Measurements from ENCODE around the gene TMEM120A.
"Not testable (repeated sequence)": the region's sequence is repeated elsewhere in the genome, so short reads cannot be mapped to it uniquely, and the experiment has no call there.

TMEM120A gene

DNA sequence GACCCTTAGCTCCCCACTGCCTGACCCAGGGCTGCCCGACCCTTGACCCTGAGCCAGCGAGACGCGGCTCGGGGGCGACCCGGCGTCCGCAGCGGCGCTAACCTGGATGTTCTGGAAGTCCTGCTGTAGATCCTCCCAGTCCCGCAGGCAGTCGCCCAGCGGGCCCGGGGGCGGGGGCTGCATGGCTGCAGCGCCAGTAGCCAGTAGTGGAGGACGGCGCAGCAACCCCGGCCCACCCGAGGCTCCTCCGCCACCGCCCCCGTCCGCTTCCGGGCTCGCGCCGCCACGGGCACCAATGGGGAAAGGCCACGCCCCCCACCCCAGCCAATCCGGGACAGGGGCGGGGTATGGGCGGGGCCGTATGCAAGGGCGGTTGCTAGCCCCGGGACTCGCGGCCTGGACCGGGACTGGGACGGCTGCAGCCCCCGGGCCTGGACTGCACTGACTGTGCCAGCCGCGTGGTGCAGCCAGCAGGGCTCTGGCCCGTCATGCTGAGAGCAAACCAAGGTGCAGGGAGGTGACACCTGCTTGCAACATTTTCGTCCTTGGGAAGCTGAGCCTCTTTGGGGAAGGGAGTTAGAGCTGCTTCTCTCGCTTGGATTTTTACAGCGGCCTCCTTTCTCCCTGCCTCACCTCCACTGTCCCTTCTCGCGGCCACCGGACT is at the start of gene TMEM120A:
TMEM120A (minus strand) TSS at position 208 of the 664 bp plus-strand sequence; CDS start at position 183, 25 bp downstream.
- DNase-seq = peak; percentile 91

DNA sequence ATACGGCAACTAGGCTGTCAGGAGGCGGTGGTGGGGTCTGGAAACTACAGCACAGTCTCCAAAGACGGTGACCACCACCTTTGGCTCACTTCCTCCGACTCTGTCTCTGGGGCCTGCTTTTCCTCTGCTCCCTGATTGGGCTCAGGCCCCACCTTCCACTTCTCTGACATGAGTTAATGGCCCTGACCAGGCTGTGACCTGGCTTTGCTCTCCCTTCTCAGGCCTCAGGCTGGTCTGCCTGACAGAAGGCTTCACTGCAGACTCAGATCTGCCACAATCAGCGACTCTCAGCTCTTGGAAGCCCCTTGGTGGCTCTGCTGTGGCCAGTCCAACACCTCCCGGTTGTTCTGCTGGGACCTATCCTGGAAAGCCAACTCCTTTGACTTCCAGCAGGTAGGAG is 45.7 kb upstream of the TMEM120A start:
- DNase-seq = no peak

DNA sequence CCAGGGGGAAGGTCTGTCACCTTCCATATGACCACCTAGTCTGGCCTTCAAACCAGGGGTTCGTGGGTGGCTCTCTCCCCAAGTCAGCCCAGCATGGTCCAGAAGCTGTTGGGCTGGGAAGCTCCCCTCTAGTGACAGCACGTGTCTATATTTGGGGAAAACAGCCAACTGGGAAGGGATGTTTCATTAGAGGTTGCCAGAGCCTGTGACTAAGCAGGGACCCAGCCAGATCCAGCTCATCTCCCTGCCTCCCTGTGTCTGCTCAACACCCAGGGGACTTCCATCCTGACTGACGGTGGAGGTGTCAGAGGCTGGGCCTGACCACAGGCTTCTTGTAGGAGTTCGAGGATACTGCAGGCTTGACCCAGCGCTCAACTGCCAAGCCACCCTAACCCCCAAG is 42.9 kb upstream of the TMEM120A start:
- peak; percentile 83 for DNase-seq

DNA sequence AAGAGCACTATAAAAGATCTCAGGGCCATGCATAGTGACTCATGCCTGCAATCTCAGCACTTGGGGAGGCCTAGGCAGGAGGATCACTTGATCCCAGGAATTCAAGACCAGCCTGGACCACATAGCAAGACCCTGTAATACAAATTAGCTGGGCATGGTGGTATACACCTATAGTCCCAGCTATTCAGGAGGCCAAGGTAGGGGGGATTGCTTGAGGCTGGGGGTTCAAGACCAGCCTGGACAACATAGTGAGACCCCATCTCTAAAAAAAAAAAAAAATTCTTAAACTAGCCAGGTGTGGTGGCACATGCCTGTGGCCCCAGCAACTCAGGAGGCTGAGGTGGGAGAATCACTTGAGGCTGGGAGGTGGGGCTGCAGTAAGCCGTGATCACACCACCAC is 37.6 kb upstream of the TMEM120A start:
- DNase-seq = no peak

DNA sequence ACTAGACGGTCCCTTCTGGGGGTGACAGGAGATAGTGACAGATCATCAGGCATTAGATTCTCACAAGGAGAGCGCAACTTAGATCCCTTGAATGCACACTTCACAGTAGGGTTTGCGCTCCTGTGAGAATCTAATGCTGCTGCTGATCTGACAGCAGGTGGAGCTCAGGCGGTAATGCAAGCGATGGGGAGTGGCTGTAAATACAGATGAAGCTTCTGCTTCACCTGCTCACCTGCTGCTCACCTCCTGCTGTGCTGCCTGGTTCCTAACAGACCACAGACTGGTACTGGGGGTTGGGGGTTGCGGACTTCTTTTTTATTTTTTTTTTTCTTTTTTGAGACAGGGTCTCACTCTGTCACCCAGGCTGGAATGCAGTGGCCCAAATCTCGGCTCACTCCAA is 35.3 kb upstream of the TMEM120A start:
- DNase-seq = not testable (repeated sequence)

DNA sequence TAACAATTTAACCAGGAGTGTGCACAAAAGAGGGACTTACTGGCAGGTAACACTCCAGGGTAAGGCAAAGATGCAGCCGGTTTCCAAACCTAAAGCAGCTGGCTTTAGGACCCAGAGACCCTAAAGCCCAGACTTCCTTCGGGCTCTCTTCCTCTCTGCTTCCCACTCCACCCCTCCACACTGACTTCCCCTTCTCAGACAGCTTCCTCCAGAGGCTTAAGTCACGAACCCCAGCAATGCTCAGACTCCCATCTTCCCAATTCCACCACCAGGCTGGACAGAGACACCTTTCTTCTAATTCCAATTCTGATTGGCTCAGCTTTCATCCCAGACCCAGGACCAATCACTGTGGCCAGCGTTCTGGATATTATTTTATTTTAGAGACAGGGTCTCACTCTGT is 28.6 kb upstream of the TMEM120A start:
- no peak for DNase-seq

DNA sequence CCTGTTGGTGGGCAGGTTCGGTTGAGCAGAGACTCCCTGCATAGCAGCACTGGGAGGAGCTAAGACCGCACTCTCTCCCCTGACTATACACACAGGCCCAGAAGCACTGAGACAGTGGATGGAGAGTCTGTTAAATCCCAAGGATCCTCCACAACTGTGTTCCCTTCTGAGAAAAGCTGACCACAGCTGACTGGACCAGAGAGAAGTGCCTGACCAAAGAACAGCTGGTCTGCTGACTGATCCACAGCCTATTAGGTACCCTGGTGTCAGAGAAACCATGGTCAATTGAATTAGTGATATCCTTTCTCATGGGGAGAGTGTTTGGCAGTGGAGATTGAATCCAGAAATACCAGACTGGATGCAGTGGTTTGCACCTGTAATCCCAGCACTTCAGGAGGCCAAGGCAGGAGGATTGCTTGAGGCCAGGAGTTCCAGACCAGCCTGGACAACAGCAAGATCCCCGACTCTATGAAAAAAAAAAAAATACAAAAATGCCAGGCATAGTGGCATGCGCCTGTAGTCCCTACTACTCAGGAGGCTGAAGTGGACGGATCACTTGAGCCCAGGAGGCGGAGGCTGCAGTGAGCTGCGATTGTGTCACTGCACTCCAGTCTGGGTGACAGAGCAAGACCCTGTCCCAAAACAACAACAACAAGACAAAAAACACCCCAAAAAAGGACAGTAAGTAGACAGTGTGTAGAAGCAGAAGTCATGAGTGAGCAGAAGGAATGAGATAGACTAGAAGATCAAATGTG is 27.8 kb upstream of the TMEM120A start:
- no peak for DNase-seq

DNA sequence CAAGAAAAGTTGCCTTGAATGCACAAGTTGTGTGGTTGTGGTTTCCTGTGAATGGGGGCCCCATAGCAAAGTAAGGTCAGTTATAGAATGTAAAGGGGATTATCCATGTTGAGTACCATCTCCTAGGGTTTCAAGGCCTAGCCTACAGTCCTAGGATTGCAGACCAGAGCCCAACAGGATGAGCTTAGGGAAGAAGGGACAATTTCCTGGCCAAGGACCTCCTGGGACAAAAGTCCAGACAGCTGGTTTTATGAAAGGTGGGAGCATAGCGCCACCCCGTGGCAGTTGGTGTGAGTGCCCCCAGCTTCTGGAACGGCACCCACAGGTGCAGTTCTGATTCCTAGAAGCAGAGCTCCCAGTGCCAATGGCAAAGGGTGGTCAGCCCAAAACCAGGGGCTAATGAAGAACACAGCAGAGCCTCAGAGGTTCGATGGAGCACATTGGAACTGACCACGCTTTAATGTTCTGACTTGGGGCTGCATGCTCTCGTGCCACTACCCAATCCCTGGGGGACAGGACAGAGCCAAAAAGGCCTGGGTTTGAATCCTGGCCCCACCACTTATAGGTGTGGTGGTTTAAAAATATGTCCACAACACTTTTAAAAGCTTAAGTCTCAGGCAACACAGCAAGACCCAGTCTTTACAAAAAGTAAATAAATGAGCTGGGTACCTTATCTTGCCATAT is 25.8 kb upstream of the TMEM120A start:
- DNase-seq = peak; percentile 52

DNA sequence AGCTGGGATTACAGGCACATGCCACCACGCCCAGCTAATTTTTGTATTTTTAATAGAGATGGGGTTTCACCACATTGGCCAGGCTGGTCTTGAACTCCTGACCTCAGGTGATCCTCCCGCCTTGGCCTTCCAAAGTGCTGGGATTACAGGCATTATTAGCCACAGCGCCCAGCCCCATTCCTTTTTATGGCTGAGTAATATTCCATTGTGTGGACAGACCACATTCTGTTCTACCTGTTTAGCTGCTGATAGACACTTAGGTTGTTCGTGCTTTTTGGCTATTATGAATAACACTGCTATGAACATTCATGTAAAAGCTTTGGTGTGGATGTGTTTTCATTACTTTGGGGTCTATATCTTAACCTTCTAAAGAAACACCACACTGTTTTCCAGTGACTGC is 24.1 kb upstream of the TMEM120A start:
- not testable (repeated sequence) for DNase-seq

DNA sequence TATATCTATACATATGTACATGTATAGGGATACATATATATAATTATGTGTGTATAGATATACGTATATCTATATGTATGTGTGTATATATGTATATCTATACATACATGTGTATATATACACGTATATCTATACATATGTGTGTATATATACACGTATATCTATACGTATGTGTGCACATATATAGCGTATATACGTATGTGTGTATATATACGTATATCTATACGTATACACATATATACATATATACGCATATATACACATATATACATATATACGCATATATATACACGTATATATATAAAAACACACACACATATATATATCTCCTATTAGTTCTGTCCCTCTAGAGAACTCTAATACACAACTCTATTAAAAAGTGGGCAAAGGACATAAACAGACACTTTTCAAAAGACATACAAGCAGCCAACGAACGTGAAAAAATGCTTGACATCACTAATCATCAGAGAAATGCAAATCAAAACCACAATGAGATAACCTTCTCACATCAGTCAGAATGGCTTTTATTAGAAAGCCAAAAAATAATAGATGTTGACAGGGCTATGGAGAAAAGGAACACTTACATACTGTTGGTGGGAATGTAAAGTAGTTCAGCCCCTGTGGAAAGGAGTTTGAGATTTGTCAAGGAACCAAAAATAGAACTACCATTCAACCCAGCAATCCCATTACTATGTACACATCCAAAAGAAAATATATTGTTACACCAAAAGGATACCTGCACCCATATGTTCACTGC is 22.0 kb upstream of the TMEM120A start:
- peak; percentile 11 for DNase-seq

DNA sequence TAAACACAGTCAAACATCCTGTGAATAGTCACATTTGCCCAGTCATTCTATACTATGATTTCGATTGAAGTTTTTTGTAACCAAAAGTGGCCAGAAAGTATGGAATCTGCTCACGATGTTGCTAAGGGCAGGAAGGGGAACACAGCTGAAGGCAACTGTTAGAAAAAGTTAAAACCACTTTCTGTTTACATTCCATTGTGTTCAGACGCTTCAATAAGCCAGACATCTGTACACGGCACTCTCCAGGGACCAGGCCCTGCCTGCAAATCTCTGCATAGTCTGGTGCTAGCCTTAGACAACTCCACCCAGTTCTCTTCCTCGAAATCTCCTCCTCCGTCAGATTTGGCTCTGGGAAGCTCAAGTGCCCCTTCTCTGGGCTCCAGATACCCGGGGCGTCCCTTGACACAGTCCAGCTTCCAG is 17.1 kb upstream of the TMEM120A start:
- peak; percentile 53 for DNase-seq

DNA sequence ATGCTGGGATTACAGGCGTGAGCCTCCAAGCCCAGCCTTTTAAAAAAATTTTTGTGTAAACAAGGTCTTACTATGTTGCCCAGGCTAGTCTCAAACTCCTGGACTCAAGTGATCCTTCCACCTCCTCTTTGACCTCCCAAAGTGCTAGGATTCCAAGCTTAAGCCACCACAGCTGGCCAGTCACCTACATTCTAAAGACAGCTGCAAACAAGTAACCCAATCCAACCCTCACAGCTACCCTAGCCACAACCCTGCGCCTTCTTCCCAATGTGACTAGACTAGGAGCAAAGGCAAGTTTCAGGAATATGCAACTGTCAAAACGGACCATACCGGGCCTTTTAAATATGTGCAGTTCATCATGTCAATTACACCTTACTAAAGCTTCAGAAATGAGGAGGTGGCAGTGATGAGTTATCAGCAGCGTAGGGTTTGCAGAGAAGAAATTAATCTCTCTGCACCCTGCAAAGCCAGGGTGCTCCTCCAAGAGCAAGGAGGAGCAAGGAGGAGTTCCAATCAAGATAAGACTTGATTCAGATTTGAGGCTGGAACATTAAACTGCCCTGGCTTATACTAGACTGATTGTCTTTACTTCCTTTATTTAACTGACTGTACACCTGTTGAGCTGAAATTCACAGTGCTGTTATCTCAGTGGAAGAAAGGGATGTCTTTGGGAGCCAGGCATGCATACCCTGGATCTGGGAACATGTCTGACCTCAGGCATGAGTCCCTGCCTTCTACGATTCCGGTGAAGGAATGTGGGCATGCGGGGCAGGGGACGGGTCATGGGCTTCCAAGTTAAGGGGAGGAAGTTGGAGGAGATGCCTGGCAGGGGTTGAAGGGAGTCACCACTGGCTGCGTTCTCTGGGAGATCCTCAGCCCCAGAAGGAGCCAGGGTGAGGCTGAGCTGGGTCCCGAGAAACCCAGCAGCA is 15.5 kb upstream of the TMEM120A start:
- no peak for DNase-seq

DNA sequence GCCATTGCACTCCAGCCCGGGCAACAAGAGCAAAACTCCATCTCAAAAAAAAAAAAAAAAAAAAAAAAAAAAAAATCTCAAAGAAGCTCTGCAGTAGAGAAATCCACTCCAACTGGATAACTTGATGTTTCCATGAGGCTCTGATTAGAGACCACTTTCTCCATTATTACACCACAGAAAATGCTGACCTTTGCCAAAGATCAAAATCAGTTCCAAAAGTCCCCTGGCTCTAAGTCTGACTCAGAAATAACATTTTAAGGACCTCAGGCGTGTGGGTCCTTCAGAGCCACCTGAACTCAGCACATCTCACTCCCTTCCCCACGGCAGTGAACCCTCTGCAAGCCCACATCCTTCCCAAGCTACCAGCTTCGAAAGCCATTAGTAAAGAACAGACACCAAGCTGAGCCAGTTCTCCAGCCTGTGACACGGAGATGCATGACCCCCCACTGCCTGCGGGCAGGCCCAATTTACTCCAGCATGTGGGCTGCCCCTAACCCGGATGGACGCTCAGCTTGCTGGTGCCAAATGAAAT is 13.8 kb upstream of the TMEM120A start:
- DNase-seq = no peak

DNA sequence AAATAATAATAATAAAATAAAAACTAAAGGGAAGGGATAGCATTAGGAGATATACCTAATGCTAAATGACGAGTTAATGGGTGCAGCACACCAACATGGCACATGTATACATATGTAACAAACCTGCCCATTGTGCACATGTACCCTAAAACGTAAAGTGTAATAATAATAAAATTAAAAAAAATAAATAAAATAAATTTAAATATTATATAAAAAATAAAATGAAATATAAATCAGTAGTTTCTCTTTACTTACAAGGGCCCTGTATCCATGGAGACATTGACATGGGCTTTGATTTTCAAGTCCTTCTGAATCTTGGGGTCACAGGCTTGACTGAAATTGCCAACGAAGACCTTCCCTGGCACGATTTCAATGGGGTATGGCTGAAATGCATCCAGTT is 10.6 kb upstream of the TMEM120A start:
- not testable (repeated sequence) for DNase-seq

DNA sequence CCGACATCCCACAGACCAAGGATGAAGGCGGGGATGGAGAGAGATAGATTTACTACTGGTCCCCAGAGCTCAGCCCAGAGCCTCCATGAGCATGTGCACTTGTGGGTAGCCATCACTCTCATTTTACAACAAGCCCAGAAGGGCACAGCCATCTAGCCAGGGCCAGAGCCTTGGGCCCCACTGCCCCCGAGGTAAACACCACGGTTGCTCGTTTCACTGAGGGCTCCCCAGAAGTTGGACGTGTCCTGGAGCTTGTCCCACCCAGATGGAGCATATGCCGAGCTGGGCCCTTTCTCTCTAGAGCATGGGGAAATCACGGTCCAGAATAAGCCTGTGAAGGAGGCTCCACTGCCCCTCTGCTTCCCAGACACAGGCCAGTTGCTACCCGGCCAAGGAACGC is 9.0 kb upstream of the TMEM120A start:
- DNase-seq = no peak

DNA sequence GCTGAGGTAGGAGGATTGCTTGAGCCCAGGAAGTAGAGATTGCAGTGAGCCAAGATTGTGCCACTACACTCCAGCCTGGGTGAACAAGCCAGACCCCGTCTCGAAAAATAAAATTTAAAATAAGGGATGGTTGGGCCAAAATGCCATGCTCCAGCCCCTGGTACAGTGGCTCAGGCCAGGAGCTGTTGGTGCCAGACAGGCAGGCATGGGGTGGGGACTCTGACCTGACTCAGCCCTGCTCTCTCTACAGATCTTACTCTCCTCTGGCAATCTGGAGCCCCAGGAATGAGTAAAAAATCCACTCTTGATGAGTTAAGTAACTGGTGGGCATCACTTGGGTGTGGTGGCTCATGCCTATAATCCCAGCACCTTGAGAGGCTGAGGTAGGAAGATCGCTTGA is 8.4 kb upstream of the TMEM120A start:
- DNase-seq = no peak

DNA sequence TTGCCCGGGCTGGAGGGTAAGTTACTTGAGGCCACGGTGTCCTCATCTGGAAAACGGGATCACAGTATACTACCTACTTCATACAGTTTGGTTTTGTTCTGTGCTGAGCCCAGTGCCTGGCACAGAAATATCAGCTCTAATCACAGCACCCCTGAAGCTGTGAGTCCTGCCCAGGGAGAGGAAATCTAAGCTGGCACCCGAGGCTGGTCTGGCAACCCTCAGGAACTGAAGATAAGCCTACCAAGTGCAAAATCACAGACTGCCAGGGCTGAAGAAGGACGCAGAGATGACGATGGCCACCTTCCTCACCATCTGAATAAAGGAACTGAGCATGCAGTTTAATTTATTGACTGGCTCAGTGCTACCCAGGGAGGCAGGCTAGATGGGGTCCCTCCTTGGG is 7.7 kb upstream of the TMEM120A start:
- DNase-seq = no peak

DNA sequence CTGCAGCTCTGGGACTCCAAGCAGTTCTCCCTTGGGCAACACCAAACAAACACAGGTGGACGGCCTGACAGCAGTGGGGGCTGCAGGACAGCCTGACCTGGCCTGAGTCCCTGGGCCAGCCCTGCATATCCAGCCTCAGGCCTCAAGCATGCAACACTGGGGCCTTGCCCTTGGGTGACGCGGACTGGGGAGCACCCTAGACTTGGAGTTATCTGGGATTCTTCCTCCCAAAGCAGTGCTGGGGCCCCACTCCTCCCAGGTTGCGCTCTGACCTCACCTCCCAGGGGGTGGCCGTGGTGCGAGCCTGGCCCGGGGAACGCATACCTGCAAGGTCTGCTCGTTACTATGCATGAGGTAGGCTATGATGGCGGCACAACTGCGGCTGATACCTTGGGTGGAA is 6.2 kb upstream of the TMEM120A start:
- DNase-seq = no peak

DNA sequence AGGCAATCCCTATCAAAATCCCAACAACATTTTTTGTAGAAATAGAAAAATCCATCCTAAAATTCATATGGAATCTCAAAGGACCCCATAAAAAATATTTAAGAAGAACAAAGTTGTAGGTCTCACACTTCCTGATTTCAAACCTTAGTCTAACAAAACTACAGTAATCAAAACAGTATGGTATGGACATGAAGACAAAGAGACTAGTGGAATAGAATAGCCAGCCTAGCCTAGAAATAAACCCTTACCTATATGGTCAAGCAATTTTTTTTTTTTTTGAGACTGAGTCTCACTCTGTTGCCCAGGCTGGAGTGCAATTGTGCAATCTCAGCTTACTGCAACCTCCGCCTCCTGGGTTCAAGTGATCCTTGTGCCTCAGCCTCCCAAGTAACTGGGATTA is 3.6 kb upstream of the TMEM120A start:
- DNase-seq = no peak

DNA sequence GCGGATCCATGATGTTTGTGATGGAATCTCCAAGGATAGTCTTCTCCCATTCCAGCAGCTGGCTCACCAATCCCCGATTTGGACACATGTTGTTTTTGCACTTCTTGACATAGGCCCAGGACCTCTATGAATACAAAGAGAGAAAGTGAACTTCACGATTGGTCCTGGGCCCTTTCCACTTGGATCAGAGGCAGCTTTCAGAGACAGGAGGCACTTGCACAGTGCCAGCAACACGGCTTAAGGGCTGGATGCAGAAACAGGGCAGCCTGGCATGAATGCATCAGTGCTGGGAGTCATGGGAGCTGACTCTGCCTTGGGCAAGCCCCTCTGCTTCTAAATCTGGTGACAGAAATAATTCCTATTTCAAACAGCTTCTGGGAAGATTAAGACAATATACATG is 2.1 kb upstream of the TMEM120A start:
- DNase-seq = no peak

DNA sequence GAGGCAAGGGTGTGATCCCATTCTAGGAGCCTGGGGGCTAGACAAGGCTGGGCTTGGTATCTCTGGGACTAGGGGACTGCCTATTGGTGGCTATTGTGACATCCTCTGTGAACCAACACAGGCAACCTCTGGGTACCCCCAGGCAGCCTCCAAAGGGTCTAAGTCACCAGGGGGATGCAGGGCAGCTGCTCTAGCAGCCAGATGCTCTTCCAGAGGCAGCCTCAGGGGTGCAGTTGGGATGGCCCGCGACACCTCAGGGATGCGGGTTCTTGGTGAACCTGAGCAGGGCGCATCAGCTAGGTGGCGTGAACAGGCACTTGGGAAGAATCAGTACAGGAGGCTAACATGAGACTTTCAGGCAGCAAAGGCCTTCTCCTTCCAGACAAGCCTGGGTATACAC is 1.6 kb upstream of the TMEM120A start:
- DNase-seq = no peak

DNA sequence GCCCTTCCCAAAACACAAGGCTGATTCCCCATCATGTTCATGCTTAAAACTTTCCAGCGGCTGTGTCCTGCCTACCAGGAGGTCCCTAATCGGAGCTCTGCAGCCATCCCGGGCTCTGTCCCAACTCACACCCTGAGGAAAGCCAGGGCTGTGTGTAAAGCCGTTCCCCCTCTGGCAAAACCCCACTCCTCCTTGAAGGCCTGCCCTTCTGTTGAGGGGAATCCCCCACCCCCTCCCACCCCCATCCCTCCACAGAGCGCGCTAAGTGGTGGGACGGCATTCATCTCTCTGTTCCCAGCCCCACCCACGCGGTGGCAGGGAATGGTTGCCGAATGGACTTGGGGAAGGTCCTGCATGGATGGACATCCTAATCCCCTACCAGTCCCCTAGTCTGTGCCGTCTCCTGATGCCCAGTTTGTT is 667 bp upstream of the TMEM120A start:
- no peak for DNase-seq

Measured in fibroblast of skin of right biceps (primary cell).